Stimulated activated CD8-positive, alpha-beta memory T cell treated with anti-CD3 and anti-CD28 coated beads, Interleukin-2, amount 100 ng/mL, for 1 hour (primary cell): ENCODE results near the gene SIGLEC8.
"Not testable (repeated sequence)": the region's sequence is repeated elsewhere in the genome, so short reads cannot be mapped to it uniquely, and the experiment has no call there.

ENCODE experiments used
- DNase-seq, 2 donors: peaks; one replicate each; pipeline ENCODE4 v3.0.0-alpha.2; 2020; ENCODE audit warnings: low read depth in 2 of 2

The SIGLEC8 gene

GRCh38 chr19:51473009-51473707 lies 14.9 kb upstream of the SIGLEC8 start:
- peak; percentile 54 to 73 for DNase-seq

DNA sequence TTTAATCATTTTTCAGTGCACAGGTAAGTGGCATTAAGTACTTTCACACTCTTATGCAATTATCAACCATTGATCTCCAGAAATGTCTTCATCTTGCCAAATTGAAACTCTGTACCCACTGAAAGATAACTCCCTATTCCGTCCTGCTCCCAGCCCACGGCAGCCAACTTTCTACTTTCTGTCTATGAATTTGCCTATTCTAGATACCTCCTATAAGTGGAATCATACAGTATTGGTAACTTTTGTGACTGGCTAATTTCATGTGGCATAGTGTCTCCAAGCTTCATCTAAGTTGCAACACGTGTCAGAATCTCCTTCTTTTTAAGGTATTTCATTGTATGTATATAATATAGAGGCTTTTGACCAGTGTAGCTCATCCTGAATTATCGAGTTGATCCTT lies 14.4 kb upstream of the SIGLEC8 start:
- DNase-seq: no peak

DNA sequence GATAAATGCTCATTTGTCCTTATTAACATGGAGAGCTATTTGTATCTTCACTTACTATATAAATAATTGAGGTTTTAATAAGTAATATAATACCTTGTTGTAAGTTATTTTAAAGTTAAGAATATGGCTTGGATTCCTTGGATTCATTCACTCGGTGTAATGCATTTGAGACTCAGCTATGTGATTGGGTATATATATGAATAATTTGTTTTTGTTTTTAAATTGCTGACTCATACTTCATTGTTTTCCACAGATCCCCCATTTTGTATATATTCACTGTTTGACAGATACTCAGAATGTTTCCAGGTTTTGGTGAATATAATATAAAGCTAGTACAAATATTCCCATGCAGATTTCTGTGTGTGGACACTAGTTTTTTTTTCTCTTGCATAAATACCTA lies 13.3 kb upstream of the SIGLEC8 start:
- DNase-seq: no peak

- no peak for DNase-seq
Measured at GRCh38 chr19:51470966-51471365, 12.7 kb upstream of the SIGLEC8 start.

- no peak for DNase-seq
Measured at GRCh38 chr19:51469629-51470028, 11.4 kb upstream of the SIGLEC8 start.

DNA sequence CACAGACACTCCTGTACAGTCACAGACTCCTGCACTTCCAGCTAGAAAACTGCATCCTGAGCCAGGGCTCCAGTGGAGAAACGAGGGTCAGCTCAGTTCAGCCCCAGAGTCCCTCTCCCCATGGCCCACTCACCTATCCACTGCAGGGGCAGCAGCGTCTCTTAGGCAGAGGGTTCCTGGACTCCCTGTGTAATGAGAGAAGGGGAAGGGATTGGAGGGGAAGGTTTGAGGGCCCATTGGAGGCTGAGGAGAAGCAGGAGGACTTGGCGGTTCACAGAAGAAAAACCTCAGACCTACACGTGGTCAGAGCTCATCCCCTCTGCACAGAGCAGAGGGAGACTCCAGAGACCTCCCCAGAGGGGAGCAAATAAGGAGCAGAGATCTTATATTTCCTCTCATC lies 10.9 kb upstream of the SIGLEC8 start:
- no peak for DNase-seq

DNA sequence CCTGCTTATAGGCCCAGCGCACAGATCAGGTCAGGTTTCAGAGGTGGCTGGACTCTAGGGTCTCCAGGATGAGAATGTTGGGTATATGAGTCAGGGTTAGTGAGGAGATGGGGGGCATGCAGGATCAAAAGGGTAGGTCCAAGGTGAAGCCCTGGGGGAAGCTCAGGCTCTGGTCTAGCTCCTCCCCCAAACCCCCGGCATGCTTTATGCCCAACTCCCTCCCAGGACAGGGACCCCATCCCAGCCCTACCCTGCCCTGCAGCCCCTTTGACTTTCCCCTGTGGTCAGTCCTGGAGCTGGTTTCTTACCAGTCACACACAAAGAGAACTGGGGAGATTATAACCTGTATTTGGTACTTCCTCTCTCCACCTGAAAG lies 10.3 kb upstream of the SIGLEC8 start:
- DNase-seq: no peak

DNA sequence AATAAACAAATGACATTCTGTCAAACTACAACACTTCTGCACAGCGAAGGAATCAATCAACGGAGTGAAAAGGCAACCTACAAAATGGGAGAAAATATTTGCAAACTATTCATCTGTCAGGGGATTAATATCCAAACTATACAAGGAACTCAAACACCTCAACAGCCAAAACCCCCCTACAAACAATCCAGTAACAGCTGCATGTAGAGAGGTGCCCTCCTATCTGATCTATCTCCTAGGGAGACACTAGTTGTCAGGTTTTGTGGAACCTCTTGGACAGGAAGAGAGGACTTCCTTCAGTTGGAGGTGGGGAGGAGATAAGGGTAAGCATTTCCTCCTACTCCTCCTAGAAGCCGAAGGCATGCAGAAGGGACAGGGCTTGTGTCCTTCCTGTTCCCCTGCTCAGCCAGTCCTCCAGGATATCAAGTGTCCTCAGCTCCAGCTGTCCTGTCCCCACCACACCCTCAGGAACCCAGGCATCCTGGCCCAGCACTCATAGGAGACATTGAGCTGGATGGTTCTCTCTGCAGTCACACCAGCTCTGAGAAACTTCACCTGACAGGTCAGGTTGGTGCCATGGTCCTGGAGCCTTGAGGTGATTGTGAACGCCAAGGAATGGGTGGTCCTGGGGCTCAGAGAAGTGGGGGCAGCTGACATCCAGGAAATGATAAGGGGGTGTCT lies 9.8 kb upstream of the SIGLEC8 start:
- no peak for DNase-seq

GRCh38 chr19:51466723-51467122 lies 8.5 kb upstream of the SIGLEC8 start:
- no peak for DNase-seq

DNA sequence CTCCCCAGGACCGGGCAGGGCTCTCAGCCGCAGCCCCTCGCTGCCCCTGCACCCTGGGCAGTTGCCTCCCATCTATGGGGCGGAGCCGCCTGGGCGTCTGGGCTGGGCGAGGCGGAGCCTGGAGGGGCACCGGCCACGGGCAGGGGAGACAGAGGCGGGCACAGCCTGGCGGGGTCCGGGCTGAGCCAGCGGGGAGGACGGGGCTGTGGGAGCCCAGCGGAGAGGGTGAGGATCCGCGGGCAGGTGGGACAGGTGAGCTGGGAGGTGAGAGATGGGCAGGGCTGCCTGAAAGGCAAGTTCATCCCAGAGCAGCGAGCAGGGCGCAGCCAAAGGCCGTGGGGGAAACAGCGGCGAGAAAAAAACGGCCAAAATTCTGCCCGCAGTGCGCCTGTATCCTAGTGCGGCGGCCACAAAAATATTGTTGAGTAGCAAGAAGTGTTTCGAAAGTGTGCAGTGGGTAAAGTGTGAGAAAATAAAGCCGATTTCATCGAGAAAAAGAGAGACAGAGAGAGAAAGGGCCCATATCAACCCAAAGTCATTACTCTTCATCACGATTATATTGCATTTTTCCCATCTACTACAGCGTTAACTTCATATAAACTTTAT lies 5.8 kb upstream of the SIGLEC8 start:
- not testable (repeated sequence) for DNase-seq

DNA sequence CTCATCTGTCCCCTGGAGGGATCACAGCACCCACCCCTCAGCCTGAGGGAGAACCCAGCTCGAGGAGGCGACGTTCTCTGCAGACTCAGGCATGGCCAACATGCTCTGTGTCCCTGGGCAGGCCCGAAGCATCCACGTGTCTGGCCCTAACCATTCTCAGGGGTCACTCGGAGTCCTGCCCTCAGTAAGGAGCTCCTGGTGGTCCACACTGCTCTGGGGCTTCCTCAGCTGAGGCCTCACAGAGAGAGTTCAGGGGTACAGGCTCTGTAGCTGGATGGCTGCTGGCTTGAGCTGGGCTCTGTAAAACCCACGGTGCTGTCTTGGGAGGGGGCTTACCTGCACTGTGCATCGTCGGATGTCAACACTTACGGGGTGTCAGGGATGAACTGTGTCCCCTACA lies 4.4 kb upstream of the SIGLEC8 start:
- DNase-seq: no peak

GRCh38 chr19:51462276-51462675 lies 4.0 kb upstream of the SIGLEC8 start:
- DNase-seq: no peak

- DNase-seq: no peak
Measured at GRCh38 chr19:51461723-51462161, 3.5 kb upstream of the SIGLEC8 start.

DNA sequence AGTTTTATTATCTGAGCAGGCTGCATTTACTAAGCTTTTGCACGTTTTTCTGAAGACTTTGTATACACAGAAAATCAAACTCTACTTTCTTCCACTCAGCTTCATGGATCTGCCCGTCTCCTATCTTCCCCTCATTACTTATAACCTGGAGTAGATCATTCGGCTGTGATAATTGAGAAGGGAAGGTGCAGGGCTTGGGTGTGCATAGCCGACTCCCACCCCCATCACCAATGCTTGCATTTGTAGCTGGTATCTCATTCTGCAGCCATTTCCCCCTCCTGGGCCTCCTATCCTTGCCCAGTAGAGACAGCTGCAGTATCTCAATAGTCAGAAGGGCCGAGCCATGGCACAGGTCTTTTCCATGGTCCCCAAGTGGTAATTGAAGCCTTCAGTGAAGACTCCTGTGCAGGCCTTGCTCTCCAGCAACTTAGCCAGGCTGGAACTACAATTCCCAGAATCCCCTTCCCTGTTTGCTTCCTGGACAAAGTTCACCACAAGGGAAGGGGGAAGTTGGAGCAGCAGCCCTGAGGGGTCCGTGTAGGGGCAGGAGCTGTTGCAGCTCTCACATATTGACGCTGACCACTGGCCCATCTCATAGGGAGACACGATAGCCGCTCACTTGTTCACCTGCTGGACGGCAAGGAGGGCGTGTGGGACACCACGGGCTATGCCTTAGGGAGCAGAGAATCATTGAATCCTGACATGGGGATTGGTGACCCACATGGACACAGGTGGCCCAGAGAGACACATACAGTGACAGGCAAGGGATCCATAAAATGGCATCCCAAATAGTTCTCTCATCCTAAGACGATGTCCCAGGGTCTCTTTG lies 2.1 kb upstream of the SIGLEC8 start:
- DNase-seq: no peak

- no peak for DNase-seq
Measured at GRCh38 chr19:51458899-51459505, 748 bp upstream of the SIGLEC8 start.

GRCh38 chr19:51457351-51458013 lies 772 bp downstream of the SIGLEC8 start:
- DNase-seq: no peak

DNA sequence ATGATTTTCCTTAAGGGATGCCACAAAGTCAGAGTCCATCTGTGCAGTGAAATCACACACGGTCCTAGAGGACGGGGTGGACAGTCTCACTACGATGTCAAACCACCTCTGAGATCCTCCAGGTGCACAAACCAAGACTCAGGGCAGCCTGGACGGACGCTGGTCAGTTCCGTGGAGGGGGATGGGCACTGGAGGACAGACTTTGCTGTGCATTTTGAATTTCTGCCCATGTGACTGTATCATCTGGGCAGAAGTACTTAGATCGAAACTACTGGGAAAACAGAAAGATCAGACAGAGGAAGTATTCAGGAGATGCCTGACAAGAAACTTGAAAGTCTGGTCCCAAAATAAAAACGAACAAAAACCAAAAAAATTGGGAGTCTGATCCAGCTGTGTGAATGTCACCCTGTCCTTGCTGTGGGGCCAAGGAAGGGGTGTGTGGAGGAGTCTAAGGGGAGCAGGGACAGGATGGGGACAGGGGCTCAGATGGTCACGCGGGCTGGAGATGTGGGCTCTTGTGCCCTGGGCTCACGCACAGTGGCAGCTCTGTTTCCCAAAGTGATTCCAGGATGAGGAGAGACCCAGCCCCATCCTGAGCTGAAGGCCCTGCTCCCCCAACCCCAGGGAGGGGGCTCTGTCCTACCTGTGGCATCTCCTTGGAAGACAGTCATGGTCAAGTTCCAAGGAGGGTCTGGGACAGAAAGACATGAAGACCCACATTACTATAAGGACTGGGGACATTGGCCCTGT lies 1.5 kb downstream of the SIGLEC8 start:
- DNase-seq: no peak

DNA sequence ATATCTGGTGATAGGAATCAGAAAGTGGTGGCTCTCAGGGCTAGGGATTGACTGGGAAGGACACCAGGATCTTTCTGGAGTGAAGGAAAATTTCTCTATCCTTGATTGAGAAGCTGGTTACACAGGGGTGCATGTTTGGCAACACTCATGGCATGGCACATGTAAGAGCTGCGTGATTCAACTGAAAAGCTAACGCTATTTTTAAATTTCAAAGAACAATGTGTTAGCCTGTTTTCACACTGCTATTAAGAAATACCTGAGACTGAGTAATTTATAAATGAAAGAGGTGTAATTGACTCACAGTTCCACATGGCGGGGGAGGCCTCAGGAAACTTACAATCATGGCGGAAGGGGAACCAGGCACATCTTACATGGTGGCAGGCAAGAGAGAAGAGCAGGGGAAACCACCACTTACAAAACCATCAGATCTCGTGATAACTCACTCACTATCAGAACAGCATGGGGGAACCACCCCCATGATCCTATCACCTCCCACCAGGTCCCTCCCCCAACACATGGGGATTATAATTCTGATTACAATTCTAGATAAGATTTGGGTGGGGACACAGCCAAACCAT lies 7.4 kb downstream of the SIGLEC8 start:
- no peak for DNase-seq

DNA sequence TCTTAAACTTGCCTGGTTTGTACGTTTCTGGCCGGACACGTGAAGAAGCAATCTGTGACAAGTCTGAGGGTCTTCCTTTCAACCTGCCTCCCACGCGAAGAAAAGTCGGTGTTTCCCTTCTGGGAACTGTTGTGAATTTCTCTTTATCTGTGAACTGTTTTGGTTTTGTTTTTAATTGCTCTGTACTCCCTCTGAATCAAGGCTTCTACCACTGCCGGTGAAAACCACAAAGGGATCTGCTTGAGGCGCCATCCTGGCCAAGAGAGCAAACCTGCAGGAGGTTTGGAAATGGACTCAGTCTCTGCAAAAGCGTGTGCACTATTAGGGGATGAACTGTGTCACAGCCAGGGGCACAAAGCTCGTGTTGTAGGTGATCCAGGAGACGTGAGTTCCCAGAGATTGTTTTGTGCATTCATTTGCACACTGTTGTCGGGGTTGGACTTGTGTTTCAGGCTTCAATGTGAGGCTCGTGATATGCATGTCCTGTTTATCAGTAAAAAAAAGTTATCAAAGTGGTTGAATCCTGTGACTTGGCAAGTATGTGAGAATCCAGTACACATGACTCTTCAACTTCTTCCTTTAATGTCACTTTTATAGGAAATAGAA lies 9.7 kb downstream of the SIGLEC8 start:
- no peak for DNase-seq

- no peak for DNase-seq
Measured at GRCh38 chr19:51448011-51448410, 10.2 kb downstream of the SIGLEC8 start.
